Rectal smooth muscle tissue (tissue), 1 donor: ENCODE data around the gene DLD.
"Not testable (repeated sequence)": the region's sequence is repeated elsewhere in the genome, so short reads cannot be mapped to it uniquely, and the experiment has no call there.

Experiments
- H3K27ac ChIP-seq: one replicate; pipeline ENCODE4 v1.7.0; 2013; ENCODE audit warnings: low read depth, low read length, inconsistent platforms
- H3K27me3 ChIP-seq: one replicate; pipeline ENCODE4 v1.7.0; 2013; ENCODE audit warnings: low read length; ENCODE audit not compliant: control insufficient read depth, insufficient read depth
- H3K36me3 ChIP-seq: one replicate; pipeline ENCODE4 v1.7.0; 2013; ENCODE audit warnings: low read length; ENCODE audit not compliant: control insufficient read depth, insufficient read depth
- H3K4me1 ChIP-seq: one replicate; pipeline ENCODE4 v1.7.0; 2013; ENCODE audit warnings: low read length; ENCODE audit not compliant: control insufficient read depth, insufficient read depth
- H3K4me3 ChIP-seq: one replicate; pipeline ENCODE4 v1.7.0; 2013; ENCODE audit warnings: low read length
- H3K9ac ChIP-seq: one replicate; pipeline ENCODE4 v1.7.0; 2013; ENCODE audit warnings: low read length

DLD gene, protein sequence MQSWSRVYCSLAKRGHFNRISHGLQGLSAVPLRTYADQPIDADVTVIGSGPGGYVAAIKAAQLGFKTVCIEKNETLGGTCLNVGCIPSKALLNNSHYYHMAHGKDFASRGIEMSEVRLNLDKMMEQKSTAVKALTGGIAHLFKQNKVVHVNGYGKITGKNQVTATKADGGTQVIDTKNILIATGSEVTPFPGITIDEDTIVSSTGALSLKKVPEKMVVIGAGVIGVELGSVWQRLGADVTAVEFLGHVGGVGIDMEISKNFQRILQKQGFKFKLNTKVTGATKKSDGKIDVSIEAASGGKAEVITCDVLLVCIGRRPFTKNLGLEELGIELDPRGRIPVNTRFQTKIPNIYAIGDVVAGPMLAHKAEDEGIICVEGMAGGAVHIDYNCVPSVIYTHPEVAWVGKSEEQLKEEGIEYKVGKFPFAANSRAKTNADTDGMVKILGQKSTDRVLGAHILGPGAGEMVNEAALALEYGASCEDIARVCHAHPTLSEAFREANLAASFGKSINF

DNA sequence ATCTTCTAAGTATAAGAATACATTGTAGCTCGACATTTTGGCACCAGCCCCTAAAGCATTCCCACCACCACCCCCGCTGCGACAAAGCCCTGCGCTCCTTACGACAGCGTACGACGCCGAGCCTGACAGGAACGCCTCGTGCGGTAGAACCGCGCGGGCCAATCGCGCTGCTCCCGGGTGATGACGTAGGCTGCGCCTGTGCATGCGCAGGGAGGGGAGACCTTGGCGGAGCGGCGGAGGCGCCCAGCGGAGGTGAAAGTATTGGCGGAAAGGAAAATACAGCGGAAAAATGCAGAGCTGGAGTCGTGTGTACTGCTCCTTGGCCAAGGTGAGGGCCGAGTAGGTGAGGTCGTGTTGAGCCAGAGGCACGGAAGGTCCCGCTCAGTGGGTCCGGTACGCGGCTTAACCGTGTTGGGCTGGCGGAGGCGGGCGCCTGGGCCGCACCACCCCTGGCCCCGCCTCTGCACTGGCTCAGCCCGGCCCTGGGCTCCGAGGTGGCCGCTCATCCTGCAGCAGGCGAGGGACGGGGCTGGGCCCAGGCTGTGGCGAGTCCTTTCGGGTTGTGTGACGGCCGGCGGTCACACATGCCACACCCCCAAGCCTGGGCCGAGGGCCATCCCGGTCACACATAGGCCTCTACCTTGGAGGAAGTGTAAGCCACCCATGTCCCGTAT is at the start of gene DLD:
DLD (plus strand) TSS at position 222 of the 674 bp plus-strand sequence; CDS start at position 290, 68 bp downstream.
- Histone ChIP-seq H3K9ac (peak within 1 kb of the TSS; percentile 99), H3K27ac (peak within 1 kb of the TSS; percentile 97), H3K4me1 (peaks cover 25% of the 10 kb centered on the region), H3K27me3 (no peaks in the 10 kb centered on the region), H3K36me3 (no peaks in the 10 kb centered on the region), H3K4me3 (peak within 1 kb of the TSS; percentile 99)

DNA sequence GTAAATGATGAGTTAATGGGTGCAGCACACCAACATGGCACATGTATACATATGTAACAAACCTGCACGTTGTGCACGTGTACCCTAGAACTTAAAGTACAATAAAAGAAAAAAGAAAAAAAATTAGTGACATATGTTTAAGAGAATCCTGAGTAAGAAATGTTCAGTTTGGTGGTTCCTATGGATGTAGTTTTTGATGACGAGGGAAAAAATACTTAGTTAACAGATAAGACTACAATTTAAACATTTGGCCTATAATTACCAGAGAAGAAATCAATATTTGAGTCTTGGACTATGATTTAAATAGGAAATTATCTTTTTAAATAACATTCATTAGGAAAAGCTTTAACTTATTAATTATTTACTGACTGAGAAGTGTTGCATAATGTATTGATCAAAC is 48.8 kb upstream of the DLD start:
- Histone ChIP-seq H3K36me3 (no peaks in the 10 kb centered on the region), H3K27ac (no peak overlapping the region), H3K27me3 (no peaks in the 10 kb centered on the region), H3K9ac (no peak overlapping the region), H3K4me1 (no peaks in the 10 kb centered on the region), H3K4me3 (no peak overlapping the region)

DNA sequence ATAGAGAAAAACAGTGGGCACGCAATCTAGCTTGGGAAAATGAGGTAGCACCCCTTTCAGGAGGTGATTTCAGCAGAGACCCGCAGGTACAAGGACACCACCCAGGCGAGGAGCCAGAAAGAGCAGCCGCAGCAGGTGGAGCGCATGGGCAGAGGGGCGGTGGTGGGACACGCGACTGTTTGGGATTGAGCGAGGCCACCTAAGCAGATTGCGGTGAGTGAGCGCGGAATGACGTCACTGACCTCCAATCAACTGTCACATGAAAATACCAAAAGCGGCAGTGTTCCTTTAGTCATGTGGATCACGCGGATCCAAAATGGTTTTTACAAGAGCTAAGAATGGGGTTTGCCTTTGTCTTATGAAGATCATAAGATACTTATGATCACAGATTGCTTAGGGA is 47.8 kb upstream of the DLD start:
- Histone ChIP-seq H3K4me1 (no peaks in the 10 kb centered on the region), H3K4me3 (no peak overlapping the region), H3K9ac (no peak overlapping the region), H3K27ac (no peak overlapping the region), H3K27me3 (no peaks in the 10 kb centered on the region), H3K36me3 (no peaks in the 10 kb centered on the region)

DNA sequence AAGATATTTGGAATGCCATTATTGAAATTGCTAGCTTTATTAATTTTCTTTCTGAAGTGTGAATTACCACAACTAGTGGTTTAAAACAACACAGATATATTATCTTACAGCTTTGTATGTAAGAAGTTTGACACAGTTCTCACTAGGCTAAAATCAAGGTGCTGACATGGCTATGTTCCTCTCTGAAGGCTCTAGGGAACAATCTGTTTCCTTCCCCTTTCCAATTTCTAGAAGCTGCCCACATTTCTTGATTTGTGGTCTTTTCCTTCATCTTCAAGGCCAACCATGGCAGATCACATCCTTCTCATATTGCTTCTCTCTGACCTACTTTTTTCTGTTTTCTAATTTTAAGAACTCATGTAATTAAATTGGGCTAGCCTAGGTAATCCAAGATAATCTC is 44.7 kb upstream of the DLD start:
- Histone ChIP-seq H3K9ac (no peak overlapping the region), H3K4me3 (no peak overlapping the region), H3K27ac (no peak overlapping the region), H3K27me3 (no peaks in the 10 kb centered on the region), H3K36me3 (no peaks in the 10 kb centered on the region), H3K4me1 (no peaks in the 10 kb centered on the region)

DNA sequence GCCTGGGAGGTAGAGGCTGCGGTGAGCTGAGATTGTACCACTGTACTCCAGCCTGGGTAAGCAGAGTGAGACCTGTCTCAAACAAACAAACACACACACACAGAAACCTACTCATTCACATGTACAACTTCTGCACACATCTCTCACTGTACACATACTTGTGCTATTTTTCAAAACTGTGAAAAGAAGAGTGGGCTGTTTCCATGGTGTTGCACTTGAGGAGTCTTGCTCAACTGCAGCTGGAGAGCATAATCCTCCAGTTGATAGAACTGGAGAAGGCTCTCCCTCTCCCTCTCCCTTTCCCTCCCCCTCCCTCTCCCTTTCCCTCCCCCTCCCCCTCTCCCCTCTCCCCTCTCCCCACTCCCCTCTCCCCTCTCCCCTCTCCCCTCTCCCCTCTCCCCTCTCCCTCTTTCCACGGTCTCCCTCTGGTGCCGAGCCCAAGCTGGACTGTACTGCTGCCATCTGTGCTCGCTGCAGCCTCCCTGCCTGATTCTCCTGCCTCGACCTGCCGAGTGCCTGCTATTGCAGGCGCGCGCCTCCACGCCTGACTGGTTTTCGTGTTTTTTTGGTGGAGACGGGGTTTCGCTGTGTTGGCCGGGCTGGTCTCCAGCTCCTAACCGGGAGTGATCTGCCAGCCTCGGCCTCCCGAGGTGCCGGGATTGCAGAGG is 43.7 kb upstream of the DLD start:
- Histone ChIP-seq H3K4me3 (no peak overlapping the region), H3K4me1 (no peaks in the 10 kb centered on the region), H3K27me3 (no peaks in the 10 kb centered on the region), H3K9ac (no peak overlapping the region), H3K36me3 (no peaks in the 10 kb centered on the region), H3K27ac (no peak overlapping the region)

DNA sequence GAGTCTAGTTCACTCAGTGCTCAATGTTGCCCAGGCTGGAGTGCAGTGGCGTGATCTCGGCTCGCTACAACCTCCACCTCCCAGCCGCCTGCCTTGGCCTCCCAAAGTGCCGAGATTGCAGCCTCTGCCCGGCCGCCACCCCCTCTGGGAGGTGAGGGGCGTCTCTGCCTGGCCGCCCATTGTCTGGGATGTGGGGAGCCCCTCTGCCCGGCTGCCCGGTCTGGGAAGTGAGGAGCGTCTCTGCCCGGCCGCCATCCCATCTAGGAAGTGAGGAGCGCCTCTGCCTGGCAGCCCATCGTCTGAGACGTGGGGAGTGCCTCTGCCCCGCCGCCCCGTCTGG is 43.2 kb upstream of the DLD start:
- not testable (repeated sequence) for H3K4me1 ChIP-seq, H3K4me3 ChIP-seq, H3K36me3 ChIP-seq, H3K9ac ChIP-seq, H3K27me3 ChIP-seq, H3K27ac ChIP-seq

DNA sequence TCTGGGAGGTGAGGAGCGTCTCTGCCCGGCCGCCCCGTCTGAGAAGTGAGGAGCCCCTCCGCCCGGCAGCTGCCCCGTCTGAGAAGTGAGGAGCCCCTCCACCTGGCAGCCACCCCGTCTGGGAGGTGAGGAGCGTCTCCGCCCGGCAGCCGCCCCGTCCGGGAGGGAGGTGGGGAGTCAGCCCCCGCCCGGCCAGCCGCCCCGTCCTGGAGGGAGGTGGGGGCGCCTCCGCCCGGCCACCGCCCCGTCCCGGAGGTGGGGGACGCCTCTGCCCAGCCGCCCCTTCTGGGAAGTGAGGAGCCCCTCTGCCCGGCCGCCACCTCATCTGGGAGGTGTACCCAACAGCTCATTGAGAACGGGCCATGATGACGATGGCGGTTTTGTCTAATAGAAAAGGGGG is 42.8 kb upstream of the DLD start:
- H3K27ac ChIP-seq, H3K36me3 ChIP-seq, H3K27me3 ChIP-seq, H3K9ac ChIP-seq, H3K4me1 ChIP-seq, H3K4me3 ChIP-seq: not testable (repeated sequence)

DNA sequence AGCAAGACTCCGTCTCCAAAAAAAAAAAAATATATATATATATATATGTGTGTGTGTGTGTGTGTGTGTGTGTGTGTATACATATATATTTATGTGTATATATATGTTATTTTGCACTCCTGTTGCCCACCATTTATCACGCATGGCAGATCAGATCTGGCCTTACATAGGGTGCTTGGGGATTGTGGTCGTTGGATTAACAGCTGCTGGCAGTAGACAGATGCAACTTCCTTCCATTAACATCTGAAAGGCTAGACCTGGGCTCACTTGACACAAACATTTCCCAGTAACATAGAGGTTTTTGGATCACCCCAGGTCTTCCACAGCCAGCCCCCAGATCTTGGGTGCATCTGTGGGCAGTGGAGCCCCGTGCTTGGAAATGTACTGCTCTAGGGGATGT is 40.8 kb upstream of the DLD start:
- Histone ChIP-seq H3K27me3 (no peaks in the 10 kb centered on the region), H3K9ac (no peak overlapping the region), H3K27ac (no peak overlapping the region), H3K4me3 (no peak overlapping the region), H3K36me3 (no peaks in the 10 kb centered on the region), H3K4me1 (no peaks in the 10 kb centered on the region)

DNA sequence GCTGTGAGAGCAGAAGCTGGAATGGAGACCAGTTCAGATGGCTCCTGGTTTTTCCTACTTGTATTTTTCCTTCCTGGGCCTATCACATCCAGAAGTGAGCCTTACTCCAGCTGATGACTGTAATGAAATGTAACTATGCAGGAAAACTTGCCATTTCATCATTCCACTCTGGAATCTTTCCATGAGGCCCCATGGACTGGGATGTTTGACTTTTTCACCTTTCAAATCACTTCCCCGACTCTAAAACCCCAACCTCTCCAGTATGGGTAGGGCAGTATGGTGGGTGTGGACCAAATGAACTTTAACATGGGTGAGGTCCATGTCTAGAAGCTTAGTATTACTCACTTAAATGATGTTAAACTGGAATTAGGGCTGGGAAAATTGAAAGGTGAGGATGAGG is 40.3 kb upstream of the DLD start:
- no peak overlapping the region for H3K9ac ChIP-seq
- H3K27ac ChIP-seq: no peak overlapping the region
- no peaks in the 10 kb centered on the region for H3K4me1 ChIP-seq

DNA sequence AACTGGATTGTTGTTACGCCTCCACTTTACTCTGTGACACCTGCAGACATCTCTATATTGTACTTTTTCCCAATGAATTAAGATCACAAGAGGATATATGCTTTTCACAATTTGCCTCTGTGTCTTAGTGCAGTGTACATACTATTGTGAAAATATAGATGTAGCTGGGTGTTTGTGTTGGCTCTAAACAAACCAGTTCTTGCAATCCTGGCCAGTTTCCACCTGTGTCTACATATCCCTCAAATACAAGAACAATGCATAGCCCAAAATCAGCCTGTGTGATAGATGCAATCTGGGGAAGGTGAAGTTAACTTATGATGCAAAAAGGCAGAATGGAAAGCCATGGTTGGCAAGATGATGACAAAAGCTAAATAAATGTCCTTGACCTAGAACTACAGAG is 36.5 kb upstream of the DLD start:
- Histone ChIP-seq H3K9ac (no peak overlapping the region), H3K27me3 (no peaks in the 10 kb centered on the region), H3K27ac (no peak overlapping the region), H3K36me3 (no peaks in the 10 kb centered on the region), H3K4me1 (no peaks in the 10 kb centered on the region), H3K4me3 (no peak overlapping the region)

More for the DNA sequence above, 40.3 kb upstream of the DLD start:
- Histone ChIP-seq H3K27me3 (no peaks in the 10 kb centered on the region), H3K36me3 (no peaks in the 10 kb centered on the region), H3K4me3 (no peak overlapping the region)

DNA sequence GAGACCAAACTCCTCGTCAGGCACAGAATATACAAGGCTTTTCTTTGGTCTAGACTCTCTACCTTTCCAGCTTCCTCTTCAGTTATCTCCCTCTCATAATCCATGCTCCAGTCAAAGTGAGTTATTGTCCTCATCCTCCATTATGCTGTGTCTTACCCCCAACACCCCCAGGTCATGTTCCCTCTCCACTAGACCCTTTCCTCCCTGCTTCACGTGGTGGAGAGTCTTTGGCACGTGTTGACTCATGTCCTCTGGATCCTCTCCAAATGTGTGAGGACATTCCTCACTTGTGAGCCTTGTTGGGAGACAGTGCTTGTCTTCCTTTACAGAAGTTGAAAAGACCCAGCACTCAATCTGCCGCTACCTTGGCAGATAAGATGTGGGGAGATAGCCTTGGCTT is 36.0 kb upstream of the DLD start:
- Histone ChIP-seq H3K27ac (no peak overlapping the region), H3K4me1 (peaks cover under 1% of the 10 kb centered on the region), H3K27me3 (no peaks in the 10 kb centered on the region), H3K4me3 (no peak overlapping the region), H3K9ac (no peak overlapping the region), H3K36me3 (no peaks in the 10 kb centered on the region)

DNA sequence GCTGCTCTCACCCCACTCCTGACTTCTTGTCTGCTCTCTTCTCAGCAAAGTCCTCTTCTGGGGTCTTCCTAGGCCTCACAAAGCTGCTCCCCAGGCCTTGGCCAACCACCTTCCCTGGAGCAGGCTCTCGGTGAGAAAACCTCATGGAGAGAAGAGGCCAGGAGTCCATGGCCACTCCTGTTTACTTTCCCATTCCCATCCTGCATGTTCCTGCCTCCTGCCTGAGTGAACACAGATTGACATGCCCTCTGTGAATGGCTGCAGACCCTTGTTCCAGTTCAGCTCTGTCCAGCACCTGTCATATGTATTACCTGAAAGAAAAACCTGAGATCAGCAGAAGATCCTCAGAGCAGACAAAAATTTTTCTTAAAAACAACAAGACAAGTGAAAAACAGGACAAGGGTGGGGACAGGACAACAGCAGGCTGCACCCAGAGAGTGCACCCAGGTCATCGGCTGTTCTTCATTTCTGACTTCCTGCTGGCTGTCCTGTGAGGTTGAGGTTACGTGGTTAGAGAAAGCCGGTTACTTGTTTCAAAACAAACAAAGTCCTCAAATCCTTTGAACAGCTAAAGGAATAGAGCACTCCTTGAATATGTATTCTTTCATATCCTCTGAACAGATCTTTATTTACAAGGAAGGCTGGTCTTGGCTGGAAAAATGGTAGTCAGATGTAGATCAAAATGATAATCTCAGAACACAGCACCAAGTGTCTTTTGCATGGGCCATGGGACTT is 34.0 kb upstream of the DLD start:
- Histone ChIP-seq H3K9ac (no peak overlapping the region), H3K4me1 (peaks cover 2% of the 10 kb centered on the region), H3K27me3 (no peaks in the 10 kb centered on the region), H3K27ac (no peak overlapping the region), H3K4me3 (no peak overlapping the region), H3K36me3 (no peaks in the 10 kb centered on the region)
